ENCODE measurements around the gene CLCN7. TPM values are rescaled to one million over a fixed set of nuclear protein-coding genes. Genes with fewer than 3 reads are reported as not detected.

Gene CLCN7
- total and polyA plus RNA-seq, 9 of the 15 experiments (the other 6 are each of a cell fraction or from before 2014, with no cell fraction given) = 0.06 to 126 (median 18.7) TPM

GRCh38 chr16:1505073-1505844 lies 30.4 kb upstream of the CLCN7 start:
- no peak for TF ChIP-seq CEBPB (tag; IDR thresholded peaks at IDR 0.05)
- no peak for TF ChIP-seq ZNF609 (CRISPR knock-in tag; IDR thresholded peaks at IDR 0.05; ENCODE audit: borderline replicate concordance)
- no peak for TF ChIP-seq PURB (CRISPR knock-in tag; IDR thresholded peaks at IDR 0.05; ENCODE audit: low read depth)
- no peak for TF ChIP-seq MEF2A (IDR thresholded peaks at IDR 0.05; ENCODE audit: control insufficient read depth, low read depth, low read length)
- TF ChIP-seq ZNF146 (CRISPR knock-in tag; IDR thresholded peaks at IDR 0.05; ENCODE audit: unreplicated experiment) = no peak
- no peak for TF ChIP-seq MCM7 (IDR thresholded peaks at IDR 0.05)
- peak; percentile 48 for TF ChIP-seq RBFOX2 (IDR thresholded peaks at IDR 0.05; ENCODE audit: low read depth, low read length)
- TF ChIP-seq ZBTB43 (CRISPR knock-in tag; IDR thresholded peaks at IDR 0.05) = no peak
- no peak for TF ChIP-seq RFX5 (IDR thresholded peaks at IDR 0.05; ENCODE audit: low read depth, low read length)
- TF ChIP-seq ZNF239 (CRISPR knock-in tag; IDR thresholded peaks at IDR 0.05) = no peak
- no peak for TF ChIP-seq DDX20 (tag; IDR thresholded peaks at IDR 0.05; ENCODE audit: low read depth)
- no peak for TF ChIP-seq SMARCB1 (IDR thresholded peaks at IDR 0.05; ENCODE audit: insufficient read length, low read depth)
- TF ChIP-seq ELF1 (tag; IDR thresholded peaks at IDR 0.05) = no peak
- TF ChIP-seq KAT7 (CRISPR knock-in tag; IDR thresholded peaks at IDR 0.05; ENCODE audit: borderline replicate concordance) = no peak
- no peak for TF ChIP-seq MEIS2 (IDR thresholded peaks at IDR 0.05; ENCODE audit: partially characterized antibody)
- TF ChIP-seq ZNF717 (CRISPR knock-in tag; IDR thresholded peaks at IDR 0.05) = no peak
- TF ChIP-seq ZNF274 (IDR thresholded peaks at IDR 0.05; ENCODE audit: borderline replicate concordance, low read depth, low read length) = no peak
- TF ChIP-seq POLR2G (IDR thresholded peaks at IDR 0.05; ENCODE audit: low read depth, low read length) = peak; percentile 55
- POLR2A ChIA-PET = no interaction called here
- in situ Hi-C loops (cut with MboI) = no loop called here

More at GRCh38 chr16:1505073-1505844, 30.4 kb upstream of the CLCN7 start:
- H3K36me3 ChIP-seq (ENCODE audit: control insufficient read depth, insufficient read depth, low read length) = peaks cover 78% of the 10 kb centered on the region; the same call in 1 of the 3 replicates
- H3K4me2 ChIP-seq (ENCODE audit: insufficient read depth, low read length) = no peak overlapping the region
- no peak overlapping the region for H2AFZ ChIP-seq (ENCODE audit: low read depth, low read length)
- no peak overlapping the region; a peak in 1 of 4 replicates for H3K9ac ChIP-seq (ENCODE audit: insufficient read depth in 1 of 2, low read depth in 2 of 2, low read length in 2 of 2)
- no peak overlapping the region for H3K27ac ChIP-seq (ENCODE audit: extremely low read depth, low read depth, low read length)
- no peaks in the 10 kb centered on the region for H3K9me1 ChIP-seq (ENCODE audit: control insufficient read depth, insufficient read depth, low read length)
- ATAC-seq (no peak), DNase-seq (ENCODE audit: extremely low read depth in 1 of 4, low spot score in 3 of 4) (no peak), FAIRE-seq (no peak)
- peaks cover 0 to 42% of the 10 kb centered on the region in 2 experiments; a peak in 2 of 5 replicates for H3K4me1 ChIP-seq (replicated peaks in 1 of 2; ENCODE audit: control insufficient read depth in 2 of 2, insufficient read depth in 2 of 2, low read length in 2 of 2)
- BruUV-seq (replicated peaks) = no TSS peak
- no peaks in the 10 kb centered on the region for H3K9me3 ChIP-seq (replicated peaks; ENCODE audit: control insufficient read depth, insufficient read depth, low read depth, low read length)
- no peaks in the 10 kb centered on the region for H3K27me3 ChIP-seq (ENCODE audit: control insufficient read depth in 2 of 2, insufficient read depth in 2 of 2, low read length in 2 of 2)
- 92% methylated on average over 16 of the region's 37 CpGs for WGBS (ENCODE audit: insufficient coverage, low coverage, missing lambda C conversion rate)
- no peak overlapping the region for H3K4me3 ChIP-seq
- intact Hi-C loops (cut with micrococcal nuclease) = no loop called here
- no peaks in the 10 kb centered on the region for H3K79me2 ChIP-seq (ENCODE audit: control insufficient read depth, insufficient read depth, low read length)
- CTCF ChIA-PET (ENCODE audit: low intra/inter-chr PET ratio) = no interaction called here
- no peaks in the 10 kb centered on the region for H4K20me1 ChIP-seq (replicated peaks; ENCODE audit: control insufficient read depth, insufficient read depth, low read length)

Data from K562 (cell line).